K562 (cell line): ENCODE results near the gene GPC3. TPM values are rescaled to one million over a fixed set of nuclear protein-coding genes. Genes with fewer than 3 reads are reported as not detected.

Experiments
- ATAC-seq: fragments of 200-7000 bp; cut with Tn5 transposase; 3 replicates; pipeline ENCODE4 v1.9.1; 2020; ENCODE audit warnings: moderate library complexity
- BruUV-seq: library from RNA; stranded (reverse); fragments of 400-500 nt; replicated peaks from 2 replicates; lab custom pipeline; 2021; lab: Mats Ljungman, UMichigan
- CTCF ChIA-PET: fragments of 300-600 bp; formaldehyde crosslinking; extraction: SDS; loops from one replicate; lab custom pipeline; 2021; ENCODE audit warnings: low intra/inter-chr PET ratio; lab: Yijun Ruan, JAX
- POLR2A ChIA-PET: fragments of 300-600, 350-650 bp; sonication (Branson Sonifier 250); formaldehyde crosslinking; extraction: SDS; loops from one replicate; lab custom pipeline; 2021; ENCODE audit warnings: antibody characterized with exemption, inconsistent platforms; lab: Yijun Ruan, JAX
- DNase-seq, 4 experiments: peaks; one replicate each; pipeline versions ENCODE4 v3.0.0 to v3.0.0-alpha.2; 2011 to 2018; ENCODE audit warnings: low spot score in 3 of 4, mixed read lengths in 3 of 4; ENCODE audit errors: extremely low read depth in 1 of 4
- FAIRE-seq: peaks from 2 replicates; lab custom pipeline; 2011; peaks lifted over from hg19 to GRCh38; lab: Jason Lieb, UNC
- H2AFZ ChIP-seq: 2 replicates; pipeline ENCODE4 v1.6.0; 2011; ENCODE audit warnings: low read depth, low read length, control low read depth, inconsistent platforms
- H3K27ac ChIP-seq: fragments of 200-600 bp; 3 replicates; pipeline ENCODE4 v1.8.0; 2011; ENCODE audit warnings: low read depth, mild to moderate bottlenecking, control low read depth, inconsistent platforms, low read length, moderate library complexity, mixed read lengths; ENCODE audit errors: extremely low read depth
- H3K27me3 ChIP-seq, 2 experiments: fragments of 300-600 bp in 1 of 2; 2 replicates in 1 of 2; 3 replicates in 1 of 2; pipeline versions ENCODE4 v1.6.0 to v1.8.0; 2011; ENCODE audit warnings: inconsistent platforms in 2 of 2, low read length in 2 of 2, mild to moderate bottlenecking in 1 of 2, mixed read lengths in 1 of 2, moderate library complexity in 1 of 2; ENCODE audit not compliant: control insufficient read depth in 2 of 2, insufficient read depth in 2 of 2
- H3K36me3 ChIP-seq: fragments of 300-600 bp; 3 replicates; pipeline ENCODE4 v1.8.0; 2011; ENCODE audit warnings: mild to moderate bottlenecking, low read length, inconsistent platforms; ENCODE audit not compliant: control insufficient read depth, insufficient read depth
- H3K4me1 ChIP-seq, 2 experiments: fragments of 200-600 bp in 1 of 2; replicated peaks in 1 of 2; 2 replicates in 1 of 2; 3 replicates in 1 of 2; pipeline versions ENCODE4 v1.5.1 to v1.8.0; 2011; ENCODE audit warnings: inconsistent platforms in 2 of 2, low read length in 2 of 2, mild to moderate bottlenecking in 1 of 2, mixed read lengths in 1 of 2, moderate library complexity in 1 of 2; ENCODE audit not compliant: control insufficient read depth in 2 of 2, insufficient read depth in 2 of 2
- H3K4me2 ChIP-seq: 2 replicates; pipeline ENCODE4 v1.6.1; 2011; ENCODE audit warnings: low read length, control low read depth, inconsistent platforms, mixed read lengths; ENCODE audit not compliant: insufficient read depth
- H3K4me3 ChIP-seq: fragments of 200-600 bp; sonication (generic), shearing (Covaris generic); 2 replicates; pipeline ENCODE4 v1.5.1; 2016; ENCODE audit warnings: control low read depth, inconsistent platforms
- H3K79me2 ChIP-seq: fragments of 200-600 bp; 3 replicates; pipeline ENCODE4 v1.8.0; 2011; ENCODE audit warnings: low read length, inconsistent platforms; ENCODE audit not compliant: control insufficient read depth, insufficient read depth
- H3K9ac ChIP-seq, 2 experiments: 2 replicates each; pipeline versions ENCODE4 v1.6.0 to v1.6.1; 2011; ENCODE audit warnings: low read depth in 2 of 2, low read length in 2 of 2, control low read depth in 1 of 2, inconsistent platforms in 1 of 2, mild to moderate bottlenecking in 1 of 2, mixed read lengths in 1 of 2; ENCODE audit not compliant: insufficient read depth in 1 of 2
- H3K9me1 ChIP-seq: one replicate; pipeline ENCODE4 v1.6.0; 2011; ENCODE audit warnings: inconsistent platforms, mild to moderate bottlenecking, low read length, moderate library complexity; ENCODE audit not compliant: control insufficient read depth, insufficient read depth
- H3K9me3 ChIP-seq: replicated peaks from 2 replicates; pipeline ENCODE4 v1.5.1; 2011; ENCODE audit warnings: low read depth, low read length, inconsistent platforms; ENCODE audit not compliant: control insufficient read depth, insufficient read depth
- H4K20me1 ChIP-seq: replicated peaks from 2 replicates; pipeline ENCODE4 v1.6.1; 2011; ENCODE audit warnings: low read length, inconsistent platforms, mixed read lengths; ENCODE audit not compliant: control insufficient read depth, insufficient read depth
- EZH2 ChIP-seq: IDR thresholded peaks from 2 replicates; pipeline ENCODE4 v1.6.1; 2012; ENCODE audit warnings: low read depth, mild to moderate bottlenecking, inconsistent platforms, low read length, borderline replicate concordance
- GATA2 ChIP-seq: sonication (generic); formaldehyde crosslinking; IDR thresholded peaks from 2 replicates; pipeline ENCODE4 v1.4.0; 2020; ENCODE audit warnings: mild to moderate bottlenecking, missing genetic modification reagents
- NFE2 ChIP-seq: IDR thresholded peaks from 2 replicates; pipeline ENCODE4 v1.6.1; 2014; ENCODE audit warnings: antibody characterized with exemption, low read depth
- PML ChIP-seq: IDR thresholded peaks from 2 replicates; pipeline ENCODE4 v1.6.1; 2012; ENCODE audit warnings: low read length, inconsistent platforms
- RBM34 ChIP-seq: fragments of 200-400 bp; formaldehyde crosslinking; IDR thresholded peaks from 2 replicates; pipeline ENCODE4 v1.6.1; 2018; ENCODE audit warnings: low read length, borderline replicate concordance; ENCODE audit not compliant: insufficient read depth
- SIX5 ChIP-seq, 2 experiments: IDR thresholded peaks; 2 replicates each; pipeline ENCODE4 v1.6.1; 2011; ENCODE audit warnings: low read length in 2 of 2, borderline replicate concordance in 1 of 2, low read depth in 1 of 2, mild to moderate bottlenecking in 1 of 2, moderate library complexity in 1 of 2; ENCODE audit not compliant: insufficient read depth in 1 of 2
- SMAD2 ChIP-seq: fragments of 150-350 bp; IDR thresholded peaks from 2 replicates; pipeline ENCODE4 v1.6.1; 2014; ENCODE audit warnings: low read depth, mild to moderate bottlenecking, low read length
- SMAD3 ChIP-seq: fragments of 450-650 bp; formaldehyde crosslinking; conservative IDR thresholded peaks from 2 replicates; pipeline ENCODE4 v1.4.0; 2020; ENCODE audit warnings: mild to moderate bottlenecking
- TFAM ChIP-seq: fragments of 250-450 bp; sonication (Bioruptor Pico); conservative IDR thresholded peaks from 2 replicates; pipeline ENCODE4 v1.5.0; 2021; ENCODE audit warnings: mild to moderate bottlenecking, moderate library complexity
- ZNF561 ChIP-seq: fragments of 450-650 bp; formaldehyde crosslinking; conservative IDR thresholded peaks from 2 replicates; pipeline ENCODE4 v1.4.0; 2020; ENCODE audit warnings: mild to moderate bottlenecking, moderate library complexity
- WGBS: fragments of 100-300 bp; shearing (Covaris generic); methylation state at CpG from one replicate; pipeline ENCODE4 v1.1.6; 2016; ENCODE audit warnings: low coverage, mixed read lengths; ENCODE audit not compliant: insufficient coverage; ENCODE audit errors: missing lambda C conversion rate; 5-methylcytosine and 5-hydroxymethylcytosine counted together
- in situ Hi-C: fragments of 300-500 bp; cut with MboI; formaldehyde crosslinking; loops from 4 replicates; pipeline ENCODE4 v1.15.0; 2018; ENCODE audit warnings: inconsistent platforms, mixed read lengths
- intact Hi-C: fragments of 100-400 bp; cut with micrococcal nuclease; formaldehyde crosslinking; loops from 2 replicates; pipeline ENCODE4 v1.14.2; 2022
- polyA plus RNA-seq, 8 experiments: library from polyadenylated mRNA; depleted of rRNA in 4 of 8; stranded (reverse) in 5 of 8; unstranded in 3 of 8; fragments of >200 nt; fragmentation: Nextera tagmentation in 2 of 8; fragmentation: Illumina TruSeq in 1 of 8; extraction: Ambion mirVana in 2 of 8; extraction: Trizol in 1 of 8; gene quantifications; 2 replicates each; pipeline versions ENCODE4 v1.2.1 to v1.2.3, GENCODE V29; 2011 to 2014; ENCODE audit warnings: inconsistent platforms in 1 of 8, missing spikeins in 1 of 8
- total RNA-seq, 7 experiments: library from RNA; depleted of rRNA in 6 of 7; stranded (reverse); fragments of >200 nt in 6 of 7; fragmentation: Illumina TruSeq in 2 of 7; extraction: Trizol in 2 of 7; gene quantifications; 2 replicates each; pipeline versions ENCODE4 v1.2.1 to v1.2.3, GENCODE V29; 2011 to 2021; ENCODE audit warnings: low replicate concordance in 1 of 7

GPC3 gene
- total and polyA plus RNA-seq, 9 of the 15 experiments (the other 6 are each of a cell fraction or from before 2014, with no cell fraction given), result 0.42 TPM; not detected in 8

DNA sequence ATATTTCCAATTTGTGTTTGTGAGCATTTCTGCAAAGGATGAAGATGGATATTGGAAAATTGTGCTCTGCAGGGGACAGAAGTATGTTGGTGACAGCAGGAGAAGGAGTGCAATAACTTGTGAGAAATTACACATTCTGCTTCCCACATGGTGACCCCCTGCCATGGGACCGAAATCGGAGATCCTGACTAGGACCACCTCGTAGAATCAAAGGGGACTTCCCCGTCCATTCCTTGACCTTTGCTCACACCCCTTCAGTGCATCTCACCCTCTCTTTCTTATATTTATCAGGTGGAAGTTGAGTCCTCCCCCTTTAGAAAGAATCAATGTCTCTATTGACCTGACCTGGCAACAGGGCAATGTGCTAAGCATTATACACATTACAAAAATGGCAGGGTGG lies 451.2 kb downstream of the GPC3 start:
- intact Hi-C loops, result no loop called here
- H3K9ac ChIP-seq, result no peak overlapping the region

DNA sequence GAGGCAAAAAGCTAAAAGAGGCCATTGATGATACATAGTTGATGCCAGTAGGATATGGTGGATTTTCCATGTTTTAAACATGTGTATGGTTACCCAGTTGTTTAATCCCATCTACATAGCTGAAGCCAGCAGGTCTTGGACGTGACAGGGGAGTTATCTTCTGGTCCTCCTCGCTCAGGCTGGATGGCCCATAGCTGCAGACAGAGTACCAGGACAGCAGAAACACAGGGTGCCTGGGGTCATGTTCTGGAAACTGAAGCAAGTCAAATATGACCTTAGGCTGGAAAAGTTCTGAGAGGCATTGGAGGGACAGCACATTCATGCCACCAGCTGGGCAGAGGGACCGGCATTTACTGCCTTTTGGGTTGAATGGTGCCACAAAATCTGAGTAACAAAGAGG lies 452.1 kb downstream of the GPC3 start:
- FAIRE-seq, result no peak
- no peak overlapping the region for H3K27ac ChIP-seq
- BruUV-seq, result no TSS peak
- H3K9me1 ChIP-seq, result no peaks in the 10 kb centered on the region
- ATAC-seq, result no peak
- intact Hi-C loops (no loop called here), in situ Hi-C loops (no loop called here)
- H3K9me3 ChIP-seq, result no peaks in the 10 kb centered on the region
- ChIA-PET CTCF (no interaction called here), POLR2A (no interaction called here)
- H3K27me3 ChIP-seq, result no peaks in the 10 kb centered on the region
- H3K79me2 ChIP-seq, result no peaks in the 10 kb centered on the region
- DNase-seq, result no peak
- H2AFZ ChIP-seq, result no peak overlapping the region
- no peaks in the 10 kb centered on the region for H3K36me3 ChIP-seq
- no peak overlapping the region for H3K9ac ChIP-seq
- no peaks in the 10 kb centered on the region for H3K4me1 ChIP-seq
- no peak overlapping the region for H3K4me3 ChIP-seq
- no peaks in the 10 kb centered on the region for H4K20me1 ChIP-seq
- 0% methylated on average over 3 of the region's 3 CpGs for WGBS
- no peak overlapping the region for H3K4me2 ChIP-seq
- TF ChIP-seq TFAM (CRISPR knock-in tag) (no peak), SIX5 (IDR thresholded peaks at IDR 0.05; ENCODE audit: borderline replicate concordance in 1 of 2, insufficient read depth in 1 of 2, low read depth in 1 of 2, low read length in 2 of 2) (no peak), RBM34 (no peak), ZNF561 (CRISPR knock-in tag) (no peak), EZH2 (no peak), SMAD2 (no peak), PML (no peak), SMAD3 (CRISPR knock-in tag) (no peak), GATA2 (CRISPR knock-in tag) (no peak)

More for the DNA sequence above, 451.2 kb downstream of the GPC3 start:
- Histone ChIP-seq H4K20me1 (no peaks in the 10 kb centered on the region), H3K27me3 (no peaks in the 10 kb centered on the region), H3K9me3 (no peaks in the 10 kb centered on the region), H3K79me2 (no peaks in the 10 kb centered on the region), H3K36me3 (no peaks in the 10 kb centered on the region), H2AFZ (no peak overlapping the region), H3K4me3 (no peak overlapping the region), H3K4me1 (no peaks in the 10 kb centered on the region), H3K27ac (no peak overlapping the region), H3K4me2 (no peak overlapping the region), H3K9me1 (no peaks in the 10 kb centered on the region)
- in situ Hi-C loops, result no loop called here
- no peak for TF ChIP-seq NFE2
- POLR2A ChIA-PET, result no interaction called here
- no peak for DNase-seq
- no TSS peak for BruUV-seq
- CTCF ChIA-PET, result no interaction called here
- no peak for FAIRE-seq
- WGBS, result 0% methylated on average over 3 of the region's 4 CpGs
- no peak for ATAC-seq
